ENCODE results near the gene CBX1. TPM values are rescaled to one million over a fixed set of nuclear protein-coding genes. Genes with fewer than 3 reads are reported as not detected.
A peak's percentile ranks its signal among the peaks of the same experiment; 100 is the strongest.
"Not testable (repeated sequence)": the region's sequence is repeated elsewhere in the genome, so short reads cannot be mapped to it uniquely, and the experiment has no call there.

The CBX1 gene
- total RNA-seq, 1 experiment from 2014 or later, result 149 TPM

DNA sequence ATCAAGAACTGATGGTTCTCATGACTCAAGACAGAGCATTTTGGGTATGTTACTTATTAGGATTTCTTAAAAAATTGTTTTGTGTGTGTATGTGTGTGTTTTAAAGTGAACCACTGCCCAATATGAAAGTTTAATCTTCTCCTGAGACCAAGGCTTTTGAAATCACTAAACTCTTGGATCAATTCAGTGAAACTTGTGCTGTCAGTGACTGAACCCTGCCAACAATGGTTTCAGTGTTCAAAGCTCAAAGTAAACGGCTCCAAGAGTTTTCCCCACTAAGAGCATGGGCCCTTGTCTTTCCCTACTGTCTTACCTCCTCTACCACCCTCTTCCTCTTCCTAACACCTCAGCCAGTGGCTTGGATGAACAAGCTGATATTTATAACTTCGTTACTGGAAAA, 31.1 kb downstream of the CBX1 start:
- no peak overlapping the region for H3K4me3 ChIP-seq
- no peaks in the 10 kb centered on the region for H3K9me3 ChIP-seq (replicated peaks)
- no peaks in the 10 kb centered on the region for H3K27me3 ChIP-seq
- no peak for DNase-seq
- no peaks in the 10 kb centered on the region for H3K4me1 ChIP-seq
- H3K36me3 ChIP-seq, result peaks cover 58% of the 10 kb centered on the region
- H3K27ac ChIP-seq, result no peak overlapping the region

- DNase-seq, result no peak
- H3K27me3 ChIP-seq, result no peaks in the 10 kb centered on the region
- peaks cover 61% of the 10 kb centered on the region for H3K36me3 ChIP-seq
- H3K4me3 ChIP-seq, result no peak overlapping the region
- no peak overlapping the region for H3K27ac ChIP-seq
- no peaks in the 10 kb centered on the region for H3K9me3 ChIP-seq (replicated peaks)
- H3K4me1 ChIP-seq, result no peaks in the 10 kb centered on the region
Observed at GRCh38 chr17:48068491-48068961, 32.8 kb downstream of the CBX1 start.

GRCh38 chr17:48067808-48068207, 33.5 kb downstream of the CBX1 start:
- H3K9me3 ChIP-seq (replicated peaks); H3K27me3 ChIP-seq; DNase-seq; H3K27ac ChIP-seq; H3K4me1 ChIP-seq; H3K4me3 ChIP-seq: not testable (repeated sequence)
- peaks cover 57% of the 10 kb centered on the region for H3K36me3 ChIP-seq

GRCh38 chr17:48067245-48067644, 34.0 kb downstream of the CBX1 start:
- H3K36me3 ChIP-seq, result peaks cover 56% of the 10 kb centered on the region
- H3K9me3 ChIP-seq (replicated peaks), result no peaks in the 10 kb centered on the region
- H3K27ac ChIP-seq, result no peak overlapping the region
- no peaks in the 10 kb centered on the region for H3K4me1 ChIP-seq
- no peaks in the 10 kb centered on the region for H3K27me3 ChIP-seq
- no peak for DNase-seq
- no peak overlapping the region for H3K4me3 ChIP-seq

DNA sequence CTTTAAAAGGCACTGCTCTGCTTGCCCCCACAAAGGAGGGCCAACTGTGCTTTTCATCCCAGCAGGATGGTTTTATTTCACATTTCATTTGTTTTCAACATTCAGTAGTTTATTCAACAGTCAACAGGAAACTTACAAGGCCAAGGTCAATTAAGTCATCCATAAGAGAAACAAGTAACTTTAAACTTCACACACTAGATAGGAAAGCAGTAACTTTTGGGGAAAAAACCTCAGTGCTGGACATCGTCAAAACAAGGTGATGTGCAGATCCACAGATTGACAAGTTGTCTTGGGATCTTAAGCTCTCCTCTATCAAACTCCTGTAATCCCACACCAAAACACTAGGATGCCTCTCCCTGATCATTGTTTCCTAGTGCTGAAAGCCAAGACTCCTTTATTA, 34.6 kb downstream of the CBX1 start:
- Histone ChIP-seq H3K27me3 (no peaks in the 10 kb centered on the region), H3K4me3 (no peak overlapping the region), H3K27ac (no peak overlapping the region), H3K9me3 (replicated peaks) (no peaks in the 10 kb centered on the region), H3K4me1 (no peaks in the 10 kb centered on the region), H3K36me3 (peaks cover 58% of the 10 kb centered on the region)
- no peak for DNase-seq

GRCh38 chr17:48066192-48066591, 35.1 kb downstream of the CBX1 start:
- Histone ChIP-seq H3K9me3 (replicated peaks) (no peaks in the 10 kb centered on the region), H3K4me1 (no peaks in the 10 kb centered on the region), H3K27ac (no peak overlapping the region), H3K36me3 (peaks cover 58% of the 10 kb centered on the region), H3K4me3 (no peak overlapping the region), H3K27me3 (no peaks in the 10 kb centered on the region)
- no peak for DNase-seq

DNA sequence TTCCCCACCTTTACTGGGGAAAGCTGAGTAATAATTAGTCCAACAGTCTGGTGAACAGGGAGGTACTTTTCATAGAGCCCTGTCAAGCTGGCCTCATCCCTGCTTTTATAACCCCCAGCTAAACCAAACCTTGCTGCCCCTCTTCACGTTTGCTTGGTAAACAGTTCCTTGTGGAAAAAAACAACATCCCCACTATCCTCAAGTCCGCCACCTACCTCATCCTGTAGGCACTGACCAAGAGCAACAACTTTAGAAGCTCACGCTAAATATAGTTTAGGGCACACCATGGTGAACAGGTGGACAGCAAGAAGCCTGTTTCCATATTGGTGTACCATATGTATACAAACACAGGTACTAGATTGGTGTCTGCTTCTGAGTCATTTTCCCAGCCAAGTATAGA, 36.6 kb downstream of the CBX1 start:
- H3K36me3 ChIP-seq, result peaks cover 61% of the 10 kb centered on the region
- H3K27ac ChIP-seq, result no peak overlapping the region
- H3K4me1 ChIP-seq, result no peaks in the 10 kb centered on the region
- H3K9me3 ChIP-seq (replicated peaks), result no peaks in the 10 kb centered on the region
- no peak overlapping the region for H3K4me3 ChIP-seq
- no peak for DNase-seq
- no peaks in the 10 kb centered on the region for H3K27me3 ChIP-seq

GRCh38 chr17:48062273-48062672, 39.0 kb downstream of the CBX1 start:
- H3K4me1 ChIP-seq, result no peaks in the 10 kb centered on the region
- DNase-seq, result no peak

GRCh38 chr17:48060249-48060648, 41.0 kb downstream of the CBX1 start:
- Histone ChIP-seq H3K27ac (no peak overlapping the region), H3K36me3 (peaks cover 75% of the 10 kb centered on the region), H3K27me3 (no peaks in the 10 kb centered on the region), H3K9me3 (replicated peaks) (no peaks in the 10 kb centered on the region), H3K4me3 (no peak overlapping the region), H3K4me1 (no peaks in the 10 kb centered on the region)
- DNase-seq, result no peak

More at GRCh38 chr17:48062273-48062672, 39.0 kb downstream of the CBX1 start:
- H3K36me3 ChIP-seq, result peaks cover 68% of the 10 kb centered on the region
- H3K27me3 ChIP-seq, result no peaks in the 10 kb centered on the region
- H3K27ac ChIP-seq, result no peak overlapping the region
- no peak overlapping the region for H3K4me3 ChIP-seq
- no peaks in the 10 kb centered on the region for H3K9me3 ChIP-seq (replicated peaks)

GRCh38 chr17:48059125-48059668, 42.1 kb downstream of the CBX1 start:
- no peaks in the 10 kb centered on the region; the same call in 1 of the 2 replicates for H3K4me1 ChIP-seq
- no peak overlapping the region for H3K27ac ChIP-seq
- H3K9me3 ChIP-seq (replicated peaks), result no peaks in the 10 kb centered on the region
- no peak for DNase-seq
- H3K27me3 ChIP-seq, result no peaks in the 10 kb centered on the region
- no peak overlapping the region for H3K4me3 ChIP-seq
- H3K36me3 ChIP-seq, result peaks cover 71% of the 10 kb centered on the region

DNA sequence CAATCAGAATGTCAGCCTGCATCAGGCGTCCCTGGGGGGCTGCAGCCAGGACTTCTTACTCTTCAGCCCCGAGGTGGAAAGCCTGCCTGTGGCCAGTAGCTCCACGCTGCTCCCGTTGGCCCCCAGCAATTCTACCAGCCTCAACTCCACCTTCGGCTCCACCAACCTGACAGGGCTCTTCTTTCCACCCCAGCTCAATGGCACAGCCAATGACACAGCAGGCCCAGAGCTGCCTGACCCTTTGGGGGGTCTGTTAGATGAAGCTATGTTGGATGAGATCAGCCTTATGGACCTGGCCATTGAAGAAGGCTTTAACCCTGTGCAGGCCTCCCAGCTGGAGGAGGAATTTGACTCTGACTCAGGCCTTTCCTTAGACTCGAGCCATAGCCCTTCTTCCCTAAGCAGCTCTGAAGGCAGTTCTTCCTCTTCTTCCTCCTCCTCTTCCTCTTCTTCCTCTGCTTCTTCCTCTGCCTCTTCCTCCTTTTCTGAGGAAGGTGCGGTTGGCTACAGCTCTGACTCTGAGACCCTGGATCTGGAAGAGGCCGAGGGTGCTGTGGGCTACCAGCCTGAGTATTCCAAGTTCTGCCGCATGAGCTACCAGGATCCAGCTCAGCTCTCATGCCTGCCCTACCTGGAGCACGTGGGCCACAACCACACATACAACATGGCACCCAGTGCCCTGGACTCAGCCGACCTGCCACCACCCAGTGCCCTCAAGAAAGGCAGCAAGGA, 42.7 kb downstream of the CBX1 start:
- H3K4me1 ChIP-seq, result peaks cover 6% of the 10 kb centered on the region
- H3K36me3 ChIP-seq, result peaks cover 65% of the 10 kb centered on the region
- H3K27ac ChIP-seq, result no peak overlapping the region
- no peak for DNase-seq
- H3K27me3 ChIP-seq, result no peaks in the 10 kb centered on the region
- H3K9me3 ChIP-seq (replicated peaks), result no peaks in the 10 kb centered on the region
- no peak overlapping the region for H3K4me3 ChIP-seq

DNA sequence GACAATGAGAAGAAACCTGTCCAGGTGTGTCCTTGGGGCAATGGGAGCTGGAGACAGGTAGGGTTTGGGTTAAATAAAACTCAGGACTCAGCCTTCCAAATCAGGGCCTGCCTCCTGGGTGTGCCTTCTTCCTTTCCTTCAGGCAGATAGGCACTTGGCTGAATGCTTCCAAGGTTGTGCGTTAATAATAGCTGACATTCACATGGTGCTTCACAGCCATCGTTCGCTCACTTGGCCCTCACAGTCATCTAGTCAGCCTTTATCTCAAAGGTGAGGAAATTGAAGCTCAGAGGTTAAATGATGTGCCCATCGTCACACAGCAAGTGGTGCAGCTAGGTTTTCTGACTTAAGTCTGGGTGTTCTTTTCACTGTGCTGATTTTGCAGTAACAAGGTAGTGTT, 43.7 kb downstream of the CBX1 start:
- no peak for DNase-seq
- H3K27ac ChIP-seq, result no peak overlapping the region
- H3K36me3 ChIP-seq, result peaks cover 62% of the 10 kb centered on the region
- H3K4me3 ChIP-seq, result no peak overlapping the region
- peaks cover 15% of the 10 kb centered on the region for H3K4me1 ChIP-seq
- H3K27me3 ChIP-seq, result no peaks in the 10 kb centered on the region
- no peaks in the 10 kb centered on the region for H3K9me3 ChIP-seq (replicated peaks)

DNA sequence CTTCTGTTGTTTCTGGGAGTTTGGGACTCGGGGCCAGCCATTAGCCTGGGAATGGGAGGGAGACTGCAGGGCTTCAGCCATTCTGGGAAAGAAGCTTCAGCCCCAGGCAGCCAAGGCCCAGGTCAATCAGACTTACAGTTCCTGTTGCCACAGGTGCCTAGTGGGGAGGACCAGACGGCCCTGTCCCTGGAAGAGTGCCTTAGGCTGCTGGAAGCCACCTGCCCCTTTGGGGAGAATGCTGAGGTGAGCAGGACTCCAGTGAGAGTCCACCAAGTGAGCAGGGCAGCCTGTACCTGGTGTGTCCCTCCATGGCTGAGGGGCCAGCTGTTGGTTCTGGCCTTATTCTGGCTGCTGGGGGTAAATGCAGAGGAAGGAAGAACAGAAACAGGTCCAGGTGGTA, 44.4 kb downstream of the CBX1 start:
- Histone ChIP-seq H3K36me3 (peaks cover 58% of the 10 kb centered on the region), H3K4me3 (no peak overlapping the region), H3K27ac (no peak overlapping the region), H3K4me1 (peaks cover 23% of the 10 kb centered on the region), H3K9me3 (replicated peaks) (no peaks in the 10 kb centered on the region), H3K27me3 (no peaks in the 10 kb centered on the region)
- DNase-seq, result no peak

DNA sequence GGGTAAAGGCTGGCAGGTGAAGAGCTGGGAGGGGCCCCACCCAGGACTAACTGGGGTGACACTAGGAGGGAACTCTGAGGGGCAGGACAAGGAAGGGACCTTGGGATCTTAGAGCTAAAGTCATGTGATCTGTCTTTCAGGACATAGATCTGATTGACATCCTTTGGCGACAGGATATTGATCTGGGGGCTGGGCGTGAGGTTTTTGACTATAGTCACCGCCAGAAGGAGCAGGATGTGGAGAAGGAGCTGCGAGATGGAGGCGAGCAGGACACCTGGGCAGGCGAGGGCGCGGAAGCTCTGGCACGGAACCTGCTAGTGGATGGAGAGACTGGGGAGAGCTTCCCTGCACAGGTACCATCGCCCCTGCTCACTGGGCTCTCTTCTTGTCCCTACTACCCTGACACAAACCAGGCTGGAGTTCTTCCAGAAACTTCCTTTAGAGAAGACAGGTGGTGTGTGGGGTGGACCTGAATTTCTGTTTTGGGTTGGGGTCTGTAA, 45.0 kb downstream of the CBX1 start:
- no peak for DNase-seq
- H3K27ac ChIP-seq, result no peak overlapping the region
- H3K36me3 ChIP-seq, result peaks cover 56% of the 10 kb centered on the region
- no peaks in the 10 kb centered on the region for H3K9me3 ChIP-seq (replicated peaks)
- H3K4me3 ChIP-seq, result no peak overlapping the region
- H3K27me3 ChIP-seq, result no peaks in the 10 kb centered on the region
- H3K4me1 ChIP-seq, result peaks cover 29% of the 10 kb centered on the region

GRCh38 chr17:48055531-48056245, 45.6 kb downstream of the CBX1 start:
- H3K27ac ChIP-seq, result no peak overlapping the region

More at GRCh38 chr17:48055531-48056245, 45.6 kb downstream of the CBX1 start:
- H3K4me1 ChIP-seq, result peaks cover 35% of the 10 kb centered on the region
- H3K36me3 ChIP-seq, result peaks cover 60% of the 10 kb centered on the region
- no peak overlapping the region for H3K4me3 ChIP-seq
- no peaks in the 10 kb centered on the region for H3K9me3 ChIP-seq (replicated peaks)
- DNase-seq, result peak in 1 of 2 experiments; percentile 36
- H3K27me3 ChIP-seq, result no peaks in the 10 kb centered on the region
